ENCODE data around the gene OSTF1.

The OSTF1 gene

DNA sequence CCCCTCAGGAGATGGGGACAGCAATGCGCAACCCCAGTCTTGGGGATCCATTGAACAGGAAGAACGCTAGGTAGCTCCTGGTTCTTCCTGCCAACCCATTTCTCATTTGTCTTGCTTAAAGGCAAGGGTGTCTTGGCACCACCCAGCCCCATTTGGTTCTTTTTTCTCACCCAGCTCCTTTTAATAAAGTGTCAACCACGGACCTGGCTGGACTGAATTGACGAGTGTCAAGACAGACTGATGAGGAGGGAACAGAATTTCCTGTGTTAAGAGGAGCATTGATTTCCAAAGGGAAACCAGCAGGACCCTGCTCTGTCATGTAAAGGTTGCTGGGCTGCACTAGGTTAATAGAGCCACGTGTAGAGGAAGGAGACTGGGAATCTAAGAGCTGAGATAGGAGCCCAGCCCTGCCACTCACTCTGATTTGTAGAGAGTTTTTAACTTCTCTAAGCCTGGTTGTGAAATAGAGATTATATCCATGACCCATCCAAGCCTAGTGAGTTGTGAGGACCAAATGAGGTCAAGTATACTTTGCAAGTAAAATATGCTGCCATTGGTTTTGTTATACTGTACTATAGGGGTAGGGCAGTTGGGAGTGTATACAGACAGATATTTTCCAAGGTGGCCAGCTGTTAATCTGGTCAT is 33.7 kb downstream of the OSTF1 start:
- no peaks in the 10 kb centered on the region; the same call in 1 of the 2 replicates for H3K9me3 ChIP-seq (ENCODE audit: control insufficient read depth, insufficient read depth, low read length)
- H3K36me3 ChIP-seq (ENCODE audit: insufficient read depth, low read length) = no peaks in the 10 kb centered on the region
- no peak overlapping the region for H3K9ac ChIP-seq (ENCODE audit: low read depth, low read length)
- peaks cover 10% of the 10 kb centered on the region for H3K4me1 ChIP-seq (ENCODE audit: insufficient read depth, low read length)

DNA sequence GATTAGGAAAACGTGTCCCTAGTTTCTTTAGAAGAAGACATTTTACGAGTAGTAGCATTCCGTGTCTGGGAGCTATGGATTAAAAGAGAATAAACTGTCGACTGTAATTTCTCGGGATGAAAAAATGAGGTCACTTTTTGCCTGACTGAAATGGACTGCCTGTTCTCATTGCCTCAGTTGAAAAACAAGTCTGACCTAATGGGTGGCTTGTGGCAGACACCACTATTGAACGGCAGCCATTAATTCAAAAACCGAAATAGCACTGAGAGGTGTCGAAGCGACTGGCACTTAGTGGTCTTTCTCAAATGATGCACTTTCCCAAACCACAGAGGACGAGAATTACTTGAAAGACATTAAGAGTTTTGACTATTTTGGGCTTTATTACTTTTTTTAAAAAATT is 35.4 kb downstream of the OSTF1 start:
- no peaks in the 10 kb centered on the region; the same call in 1 of the 2 replicates for H3K9me3 ChIP-seq (ENCODE audit: control insufficient read depth, insufficient read depth, low read length)
- H3K36me3 ChIP-seq (ENCODE audit: insufficient read depth, low read length) = no peaks in the 10 kb centered on the region
- H3K9ac ChIP-seq (ENCODE audit: low read depth, low read length) = no peak overlapping the region
- H3K4me1 ChIP-seq (ENCODE audit: insufficient read depth, low read length) = peaks cover 10% of the 10 kb centered on the region

DNA sequence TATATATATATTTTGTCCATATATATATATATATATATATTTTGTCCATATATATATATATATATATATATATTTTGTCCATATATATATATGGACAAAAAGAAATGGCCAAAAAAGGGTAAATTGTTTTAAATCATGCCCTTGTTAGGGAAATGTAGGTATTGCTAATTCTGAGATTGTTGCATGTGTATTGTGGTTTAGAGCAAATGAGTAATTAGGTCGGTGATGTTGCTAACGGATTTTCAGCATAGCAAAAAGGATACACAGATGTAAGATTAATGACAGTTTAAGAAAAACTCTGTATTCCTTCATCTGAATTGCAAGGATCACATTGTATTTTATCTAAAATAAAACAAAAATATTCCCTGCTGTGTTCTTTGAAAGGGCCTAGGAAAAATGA is 40.2 kb downstream of the OSTF1 start:
- Histone ChIP-seq H3K4me1 (ENCODE audit: insufficient read depth, low read length) (no peaks in the 10 kb centered on the region; the same call in 1 of the 2 replicates), H3K9ac (ENCODE audit: low read depth, low read length) (no peak overlapping the region), H3K9me3 (ENCODE audit: control insufficient read depth, insufficient read depth, low read length) (no peaks in the 10 kb centered on the region), H3K36me3 (ENCODE audit: insufficient read depth, low read length) (no peaks in the 10 kb centered on the region)

GRCh38 chr9:75130172-75130571 is 41.9 kb downstream of the OSTF1 start:
- no peak overlapping the region for H3K9ac ChIP-seq (ENCODE audit: low read depth, low read length)
- no peaks in the 10 kb centered on the region; the same call in 1 of the 2 replicates for H3K4me1 ChIP-seq (ENCODE audit: insufficient read depth, low read length)
- H3K36me3 ChIP-seq (ENCODE audit: insufficient read depth, low read length) = no peaks in the 10 kb centered on the region
- no peaks in the 10 kb centered on the region for H3K9me3 ChIP-seq (ENCODE audit: control insufficient read depth, insufficient read depth, low read length)

GRCh38 chr9:75130621-75131230 is 42.4 kb downstream of the OSTF1 start:
- Histone ChIP-seq H3K36me3 (ENCODE audit: insufficient read depth, low read length) (no peaks in the 10 kb centered on the region), H3K9ac (ENCODE audit: low read depth, low read length) (no peak overlapping the region), H3K4me1 (ENCODE audit: insufficient read depth, low read length) (no peaks in the 10 kb centered on the region; the same call in 1 of the 2 replicates), H3K9me3 (ENCODE audit: control insufficient read depth, insufficient read depth, low read length) (no peaks in the 10 kb centered on the region)

- Histone ChIP-seq H3K9ac (ENCODE audit: low read depth, low read length) (no peak overlapping the region), H3K9me3 (ENCODE audit: control insufficient read depth, insufficient read depth, low read length) (no peaks in the 10 kb centered on the region), H3K4me1 (ENCODE audit: insufficient read depth, low read length) (no peaks in the 10 kb centered on the region; the same call in 1 of the 2 replicates), H3K36me3 (ENCODE audit: insufficient read depth, low read length) (no peaks in the 10 kb centered on the region)
Observed at GRCh38 chr9:75131700-75132099, 43.4 kb downstream of the OSTF1 start.

- Histone ChIP-seq H3K36me3 (ENCODE audit: insufficient read depth, low read length) (no peaks in the 10 kb centered on the region), H3K9me3 (ENCODE audit: control insufficient read depth, insufficient read depth, low read length) (no peaks in the 10 kb centered on the region), H3K9ac (ENCODE audit: low read depth, low read length) (no peak overlapping the region), H3K4me1 (ENCODE audit: insufficient read depth, low read length) (no peaks in the 10 kb centered on the region; the same call in 1 of the 2 replicates)
Observed at GRCh38 chr9:75132244-75132643, 43.9 kb downstream of the OSTF1 start.

- H3K4me1 ChIP-seq (ENCODE audit: insufficient read depth, low read length) = no peaks in the 10 kb centered on the region; the same call in 1 of the 2 replicates
- no peaks in the 10 kb centered on the region for H3K9me3 ChIP-seq (ENCODE audit: control insufficient read depth, insufficient read depth, low read length)
- no peaks in the 10 kb centered on the region for H3K36me3 ChIP-seq (ENCODE audit: insufficient read depth, low read length)
- H3K9ac ChIP-seq (ENCODE audit: low read depth, low read length) = no peak overlapping the region
Observed at GRCh38 chr9:75133396-75133795, 45.1 kb downstream of the OSTF1 start.

DNA sequence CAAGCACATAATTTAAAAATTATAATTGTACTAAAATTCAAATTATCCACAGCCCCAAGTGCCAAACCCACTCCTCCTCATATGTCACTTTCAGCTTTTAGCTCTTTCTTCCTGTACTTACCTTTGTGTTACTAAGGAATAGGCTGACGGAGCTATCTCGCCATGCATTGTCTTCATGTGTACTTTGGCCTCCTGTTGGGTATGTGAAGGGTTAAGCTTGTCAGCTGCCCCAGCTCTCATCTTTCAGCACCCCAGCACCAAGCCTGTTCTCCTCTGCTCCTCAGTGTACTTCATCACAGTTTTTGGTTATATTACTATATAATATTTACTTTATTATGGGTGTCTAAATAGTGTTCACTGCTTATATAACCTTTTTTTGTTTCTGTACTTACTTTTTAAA is 46.2 kb downstream of the OSTF1 start:
- no peak overlapping the region for H3K9ac ChIP-seq (ENCODE audit: low read depth, low read length)
- no peaks in the 10 kb centered on the region for H3K36me3 ChIP-seq (ENCODE audit: insufficient read depth, low read length)
- no peaks in the 10 kb centered on the region for H3K4me1 ChIP-seq (ENCODE audit: insufficient read depth, low read length)
- H3K9me3 ChIP-seq (ENCODE audit: control insufficient read depth, insufficient read depth, low read length) = no peaks in the 10 kb centered on the region

GRCh38 chr9:75138260-75139040 is 50.1 kb downstream of the OSTF1 start:
- Histone ChIP-seq H3K9ac (ENCODE audit: low read depth, low read length) (no peak overlapping the region), H3K36me3 (ENCODE audit: insufficient read depth, low read length) (no peaks in the 10 kb centered on the region), H3K9me3 (ENCODE audit: control insufficient read depth, insufficient read depth, low read length) (no peaks in the 10 kb centered on the region), H3K4me1 (ENCODE audit: insufficient read depth, low read length) (no peaks in the 10 kb centered on the region)

- Histone ChIP-seq H3K4me1 (ENCODE audit: insufficient read depth, low read length) (no peaks in the 10 kb centered on the region), H3K36me3 (ENCODE audit: insufficient read depth, low read length) (no peaks in the 10 kb centered on the region), H3K9me3 (ENCODE audit: control insufficient read depth, insufficient read depth, low read length) (no peaks in the 10 kb centered on the region), H3K9ac (ENCODE audit: low read depth, low read length) (no peak overlapping the region)
Observed at GRCh38 chr9:75139201-75139600, 50.9 kb downstream of the OSTF1 start.

DNA sequence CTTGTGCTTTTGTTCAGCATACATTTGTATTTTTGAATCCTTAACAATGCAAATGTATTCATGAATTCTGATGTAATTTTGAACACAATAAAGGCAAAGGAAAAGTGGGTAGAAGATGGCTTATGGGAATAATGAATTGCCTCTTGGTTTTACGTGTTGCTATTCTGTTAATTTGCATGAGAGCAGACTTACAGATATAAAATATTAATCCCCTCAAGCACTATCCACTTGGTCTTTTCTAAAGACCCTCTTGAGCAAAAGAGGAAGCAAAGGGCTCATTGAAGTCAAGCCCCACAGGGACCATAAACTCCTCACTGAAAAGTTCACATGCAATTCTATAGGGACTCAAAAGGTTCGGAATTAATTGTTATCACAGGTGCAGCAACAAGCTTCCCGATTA is 51.9 kb downstream of the OSTF1 start:
- H3K9ac ChIP-seq (ENCODE audit: low read depth, low read length) = no peak overlapping the region
- no peaks in the 10 kb centered on the region for H3K36me3 ChIP-seq (ENCODE audit: insufficient read depth, low read length)
- no peaks in the 10 kb centered on the region for H3K9me3 ChIP-seq (ENCODE audit: control insufficient read depth, insufficient read depth, low read length)
- H3K4me1 ChIP-seq (ENCODE audit: insufficient read depth, low read length) = no peaks in the 10 kb centered on the region

DNA sequence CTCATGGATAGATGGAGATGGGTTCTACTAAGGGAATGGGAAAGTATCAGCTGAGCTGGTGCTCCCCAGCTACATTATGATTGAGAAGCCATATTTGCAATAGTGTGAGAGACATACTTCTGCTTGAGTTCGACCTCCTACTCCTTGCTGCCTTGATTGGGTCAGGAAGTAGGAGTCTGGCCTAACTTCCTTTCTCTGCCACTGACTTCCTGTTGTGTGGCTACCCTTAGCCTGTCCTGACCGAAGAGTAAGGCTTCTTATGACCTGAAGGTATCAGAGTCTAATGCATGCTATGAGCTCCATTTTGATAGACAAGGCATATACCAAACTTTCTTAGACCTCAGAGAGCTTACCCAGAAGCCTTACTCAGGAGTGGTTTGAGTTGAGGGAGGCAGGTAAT is 53.9 kb downstream of the OSTF1 start:
- no peaks in the 10 kb centered on the region for H3K9me3 ChIP-seq (ENCODE audit: control insufficient read depth, insufficient read depth, low read length)
- no peaks in the 10 kb centered on the region for H3K4me1 ChIP-seq (ENCODE audit: insufficient read depth, low read length)
- H3K9ac ChIP-seq (ENCODE audit: low read depth, low read length) = no peak overlapping the region
- no peaks in the 10 kb centered on the region for H3K36me3 ChIP-seq (ENCODE audit: insufficient read depth, low read length)

GRCh38 chr9:75146229-75146628 is 57.9 kb downstream of the OSTF1 start:
- Histone ChIP-seq H3K9ac (ENCODE audit: low read depth, low read length) (no peak overlapping the region), H3K36me3 (ENCODE audit: insufficient read depth, low read length) (no peaks in the 10 kb centered on the region)

DNA sequence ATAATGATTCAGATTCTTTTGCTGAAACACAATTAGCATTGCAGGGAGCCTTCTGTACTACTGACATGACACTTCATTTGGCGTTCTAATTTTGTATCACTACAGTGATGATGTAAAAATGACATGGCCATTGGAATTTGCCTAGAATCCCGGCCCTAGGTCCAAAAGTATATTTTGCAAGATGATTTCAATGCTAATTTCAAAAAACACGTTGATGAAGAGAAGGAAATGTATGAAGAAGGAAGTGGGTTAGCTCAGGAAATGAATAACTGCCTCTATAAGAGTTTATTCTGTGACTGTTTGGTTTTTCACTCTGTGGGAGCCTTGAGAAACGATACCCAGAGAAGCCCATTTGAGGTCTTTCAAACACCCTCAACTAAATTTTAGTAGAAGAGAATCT is 59.3 kb downstream of the OSTF1 start:
- Histone ChIP-seq H3K9ac (ENCODE audit: low read depth, low read length) (no peak overlapping the region), H3K36me3 (ENCODE audit: insufficient read depth, low read length) (no peaks in the 10 kb centered on the region), H3K4me1 (ENCODE audit: insufficient read depth, low read length) (no peaks in the 10 kb centered on the region), H3K9me3 (ENCODE audit: control insufficient read depth, insufficient read depth, low read length) (no peaks in the 10 kb centered on the region)

More at GRCh38 chr9:75146229-75146628, 57.9 kb downstream of the OSTF1 start:
- Histone ChIP-seq H3K4me1 (ENCODE audit: insufficient read depth, low read length) (no peaks in the 10 kb centered on the region), H3K9me3 (ENCODE audit: control insufficient read depth, insufficient read depth, low read length) (no peaks in the 10 kb centered on the region)

Data from ES-I3 (cell line).